Prostate gland (tissue), 2 donors: ENCODE measurements around the gene MAP4. TPM values are rescaled to one million over a fixed set of nuclear protein-coding genes. Genes with fewer than 3 reads are reported as not detected.

Experiments used
- DNase-seq: peaks from one replicate; pipeline ENCODE4 v3.0.0-alpha.2; 2019; ENCODE audit warnings: low spot score
- H3K27ac ChIP-seq, 2 donors: fragments of 200-600 bp; sonication (generic); 2 replicates each; pipeline ENCODE4 v1.5.1; 2017 to 2019
- H3K27me3 ChIP-seq: fragments of 200-600 bp; sonication (generic); replicated peaks from 2 replicates; pipeline ENCODE4 v1.5.1; 2019; ENCODE audit not compliant: insufficient read depth
- H3K36me3 ChIP-seq, 2 donors: fragments of 200-600 bp; sonication (generic); 1 replicate in 1 of 2; 2 replicates in 1 of 2; pipeline versions ENCODE4 v1.5.1 to v1.8.1; 2017 to 2019
- H3K4me1 ChIP-seq: fragments of 200-600 bp; sonication (generic); replicated peaks from 2 replicates; pipeline ENCODE4 v1.5.1; 2019
- H3K4me3 ChIP-seq, 2 donors: fragments of 200-600 bp; sonication (generic); 2 replicates each; pipeline ENCODE4 v1.5.1; 2017 to 2019
- H3K9me3 ChIP-seq: fragments of 200-600 bp; sonication (generic); 2 replicates; pipeline ENCODE4 v1.5.1; 2017
- CTCF ChIP-seq, 4 experiments: fragments of 200-600 bp in 2 of 4; fragments of 450-650 bp in 2 of 4; sonication (generic) in 2 of 4; IDR thresholded peaks; 1 replicate in 3 of 4; 2 replicates in 1 of 4; pipeline ENCODE4 v1.5.1; 2016 to 2019; ENCODE audit warnings: antibody characterized with exemption in 4 of 4, mild to moderate bottlenecking in 2 of 4, moderate library complexity in 2 of 4
- POLR2A ChIP-seq: fragments of 450-650 bp; IDR thresholded peaks from one replicate; pipeline ENCODE4 v1.6.1; 2016; ENCODE audit warnings: antibody characterized with exemption, mild to moderate bottlenecking
- POLR2AphosphoS5 ChIP-seq: sonication (generic); formaldehyde crosslinking; IDR thresholded peaks from one replicate; pipeline ENCODE4 v1.6.1; 2017; ENCODE audit warnings: antibody characterized with exemption
- WGBS: methylation state at CpG from one replicate; pipeline ENCODE4 v1.1.5; 2018; 5-methylcytosine and 5-hydroxymethylcytosine counted together
- intact Hi-C: fragments of 100-400 bp; cut with DNase I; formaldehyde crosslinking; loops from one replicate; pipeline ENCODE4 v1.14.2; 2022
- microRNA counts, 2 donors: library from miRNA; unstranded; fragments of <30 nt; microRNA quantifications; one replicate each; lab custom pipeline; 2016 to 2017
- microRNA-seq: library from miRNA; unstranded; fragments of <30 nt; microRNA quantifications from one replicate; pipeline ENCODE4, GENCODE V29; 2016
- small RNA-seq, 2 donors: library from RNA; depleted of rRNA; stranded (forward); fragments of <200 nt; gene quantifications; one replicate each; pipeline ENCODE3, GENCODE V24; 2016
- total RNA-seq, 2 donors: library from RNA; depleted of rRNA; stranded (reverse); fragments of >200 nt; gene quantifications; one replicate each; pipeline ENCODE4 v1.1.0, GENCODE V29; 2016

MAP4 gene
- total RNA-seq, 2 donors from 2014 or later, result 74.3 to 230 TPM

DNA sequence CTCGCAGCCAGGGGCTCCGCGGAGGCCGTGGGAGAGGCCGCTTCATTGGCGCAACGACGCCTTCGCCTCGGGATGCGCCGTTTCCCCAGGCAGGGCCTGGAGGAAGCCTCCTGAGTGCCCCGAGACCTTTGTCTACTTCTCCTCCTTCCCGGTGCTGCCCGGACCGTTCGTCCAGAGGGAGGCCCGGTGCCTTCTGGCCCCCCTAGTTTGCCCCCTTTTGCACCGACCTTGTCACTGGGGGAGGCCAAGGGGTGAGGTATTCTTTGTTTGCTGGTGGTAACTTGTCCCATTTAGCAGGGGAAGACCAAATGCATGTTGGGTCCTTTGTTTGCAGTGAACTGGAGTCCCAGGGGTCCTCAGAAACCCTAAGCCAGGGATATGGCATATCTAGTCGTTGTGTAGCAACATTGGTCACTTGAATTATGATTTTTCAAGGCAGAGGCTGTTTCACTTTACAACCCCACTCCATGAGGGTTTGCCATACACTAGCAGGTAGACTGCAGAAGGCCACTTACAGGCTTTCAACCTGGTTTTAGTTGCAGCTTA lies 212.7 kb downstream of the MAP4 start:
- intact Hi-C loops, result no loop called here
- DNase-seq, result no peak
- Histone ChIP-seq H3K27me3 (no peaks in the 10 kb centered on the region), H3K4me1 (no peaks in the 10 kb centered on the region), H3K4me3 (peak overlapping the region; percentile 93 to 95), H3K27ac (peak overlapping the region; percentile 92 to 97), H3K36me3 (peaks cover 0 to 8% of the 10 kb centered on the region in 2 donors), H3K9me3 (no peaks in the 10 kb centered on the region)
- under 1% methylated on average over 13 of the region's 20 CpGs for WGBS
- TF ChIP-seq POLR2AphosphoS5, result no peak
- TF ChIP-seq POLR2A, result no peak
- no peak for TF ChIP-seq CTCF (IDR thresholded peaks at IDR 0.05)

DNA sequence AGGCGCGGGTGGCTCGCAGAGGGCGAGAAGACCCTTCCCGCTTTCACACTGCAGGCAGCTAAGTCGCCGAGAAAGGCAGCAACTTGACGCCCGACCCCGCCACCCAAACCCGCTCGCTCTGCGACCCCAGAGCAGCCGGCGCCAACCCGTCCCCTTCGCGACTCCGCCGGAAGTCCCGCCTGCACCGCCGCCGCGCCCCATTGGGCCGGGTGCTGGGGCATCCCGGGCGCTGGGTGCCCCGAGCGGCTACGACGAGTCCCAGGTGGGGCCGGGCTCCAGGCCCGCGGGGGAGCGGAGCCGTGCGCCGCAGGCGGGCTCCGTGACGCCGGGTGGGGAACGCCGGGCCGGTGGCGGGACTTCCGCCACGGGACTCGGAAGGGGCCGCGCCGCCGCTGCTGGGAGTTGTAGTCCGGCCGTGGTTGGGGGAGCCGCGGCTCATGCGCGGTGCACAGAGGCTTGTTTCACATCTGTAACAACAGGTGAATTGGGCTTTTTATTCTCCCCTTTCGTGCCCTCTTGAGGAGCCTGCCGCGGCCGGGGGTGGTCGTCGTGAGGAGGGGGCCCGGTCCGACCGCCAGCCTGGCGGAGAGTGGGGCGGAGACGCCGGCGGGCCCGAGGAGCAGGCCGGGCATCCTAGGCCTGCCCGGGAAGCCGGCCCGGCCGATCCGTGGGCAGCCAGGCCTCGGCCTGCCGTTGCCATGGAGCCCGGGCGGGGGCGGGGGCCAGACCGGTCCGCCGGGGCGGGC lies 213.3 kb downstream of the MAP4 start, which contains the start of gene DHX30:
Gene DHX30 (plus strand): TSS at position 405 of the 746 bp plus-strand sequence. CDS start 7,546 bp downstream, outside the sequence.
- Histone ChIP-seq H3K27me3 (no peaks in the 10 kb centered on the region), H3K4me3 (peak within 1 kb of the TSS; percentile 93 to 95), H3K9me3 (no peaks in the 10 kb centered on the region), H3K4me1 (no peaks in the 10 kb centered on the region), H3K27ac (peak within 1 kb of the TSS; percentile 92 to 97), H3K36me3 (peaks cover 0 to 8% of the 10 kb centered on the region in 2 donors)
- DNase-seq, result peak; percentile 89
- intact Hi-C loops, result no loop called here
- TF ChIP-seq POLR2A (peak; percentile 84), POLR2AphosphoS5 (peak; percentile 49), CTCF (IDR thresholded peaks at IDR 0.05) (no peak)
- WGBS, result under 1% methylated on average over 55 of the region's 90 CpGs

MicroRNA genes within 50 kb of the gene (microRNA counts, 767-probe panel; counts per million panel counts)
- 2,246 to 2,518 counts per million in 2 donors for microRNA hsa-miR-1226-3p (lab: Ali Mortazavi, UCI)

Small RNAs within 50 kb of the gene (microRNA-seq; reads per million reads assigned to microRNA genes)
- gene MIR1226, result 27.6 reads per million, percentile 60 among the genes with 10 or more reads in this experiment

Small RNAs within 50 kb of the gene (small RNA-seq; reads per million reads assigned to genes)
- gene AC124916.2 (0 reads per million in 2 donors), gene MIR1226 (0 to 0.09 reads per million in 2 donors), gene RF00019 (0 reads per million in 2 donors), gene RF02271 (0 reads per million in 2 donors)

Other genes with a start within 250 kb of the MAP4 start
- gene SMARCC1, start 234.5 kb downstream of the MAP4 start, total RNA-seq, result 10 to 100 TPM; 49.9 to 58.7 TPM
- gene DHX30, start 213.3 kb downstream of the MAP4 start, total RNA-seq, result 100 to 1,000 TPM in 1 of 2 donors, 10 to 100 TPM in 1; 72.9 to 107 TPM
- gene CDC25A, start 172.0 kb upstream of the MAP4 start, total RNA-seq, result 10 to 100 TPM in 1 of 2 donors, 1 to 10 TPM in 1; 9.9 to 32.2 TPM
- 1 to 10 TPM in 1 of 2 donors, not detected in 1; 2.4 TPM for gene CAMP, start 207.1 kb upstream of the MAP4 start, total RNA-seq
- gene ZNF589, start 224.7 kb upstream of the MAP4 start, total RNA-seq, result 10 to 100 TPM; 21.2 to 28.3 TPM